ENCODE data around the gene UBA6.
"Not testable (repeated sequence)": the region's sequence is repeated elsewhere in the genome, so short reads cannot be mapped to it uniquely, and the experiment has no call there.

The UBA6 gene

GRCh38 chr4:67660418-67660817, 40.5 kb downstream of the UBA6 start:
- no peak for DNase-seq (ENCODE audit: low spot score)

- DNase-seq (ENCODE audit: low spot score): no peak
These were observed 41.9 kb downstream of the UBA6 start for GRCh38 chr4:67659065-67659464.

- DNase-seq (ENCODE audit: low spot score): no peak
These were observed 42.7 kb downstream of the UBA6 start for GRCh38 chr4:67658302-67658701.

- DNase-seq (ENCODE audit: low spot score): no peak
These were observed 49.4 kb downstream of the UBA6 start for GRCh38 chr4:67651536-67651935.

GRCh38 chr4:67638136-67638535, 62.8 kb downstream of the UBA6 start:
- no peak for DNase-seq (ENCODE audit: low spot score)

- DNase-seq (ENCODE audit: low spot score): not testable (repeated sequence)
These were observed 64.0 kb downstream of the UBA6 start for GRCh38 chr4:67636978-67637377.

- no peak for DNase-seq (ENCODE audit: low spot score)
These were observed 65.6 kb downstream of the UBA6 start for GRCh38 chr4:67635331-67635730.

- DNase-seq (ENCODE audit: low spot score): no peak
These were observed 66.2 kb downstream of the UBA6 start for GRCh38 chr4:67634741-67635140.

GRCh38 chr4:67632492-67632891, 68.5 kb downstream of the UBA6 start:
- no peak for DNase-seq (ENCODE audit: low spot score)

GRCh38 chr4:67624939-67625338, 76.0 kb downstream of the UBA6 start:
- DNase-seq (ENCODE audit: low spot score): no peak

- no peak for DNase-seq (ENCODE audit: low spot score)
These were observed 84.5 kb downstream of the UBA6 start for GRCh38 chr4:67616478-67616877.

- no peak for DNase-seq (ENCODE audit: low spot score)
These were observed 85.8 kb downstream of the UBA6 start for GRCh38 chr4:67615119-67615518.

GRCh38 chr4:67614186-67614585, 86.8 kb downstream of the UBA6 start:
- DNase-seq (ENCODE audit: low spot score): no peak

- DNase-seq (ENCODE audit: low spot score): no peak
These were observed 92.9 kb downstream of the UBA6 start for GRCh38 chr4:67608027-67608426.

GRCh38 chr4:67604749-67605148, 96.2 kb downstream of the UBA6 start:
- no peak for DNase-seq (ENCODE audit: low spot score)

- no peak for DNase-seq (ENCODE audit: low spot score)
These were observed 97.0 kb downstream of the UBA6 start for GRCh38 chr4:67604029-67604381.

GRCh38 chr4:67603310-67604028, 97.5 kb downstream of the UBA6 start:
- no peak for DNase-seq (ENCODE audit: low spot score)

GRCh38 chr4:67593741-67594175, 107.2 kb downstream of the UBA6 start:
- no peak for DNase-seq (ENCODE audit: low spot score)

GRCh38 chr4:67587156-67587555, 113.8 kb downstream of the UBA6 start:
- no peak for DNase-seq (ENCODE audit: low spot score)

GRCh38 chr4:67584496-67584895, 116.5 kb downstream of the UBA6 start:
- DNase-seq (ENCODE audit: low spot score): no peak

- no peak for DNase-seq (ENCODE audit: low spot score)
These were observed 119.0 kb downstream of the UBA6 start for GRCh38 chr4:67581913-67582312.

- DNase-seq (ENCODE audit: low spot score): no peak
These were observed 119.6 kb downstream of the UBA6 start for GRCh38 chr4:67581208-67581857.

GRCh38 chr4:67580577-67580976, 120.4 kb downstream of the UBA6 start:
- no peak for DNase-seq (ENCODE audit: low spot score)

- DNase-seq (ENCODE audit: low spot score): no peak
These were observed 124.4 kb downstream of the UBA6 start for GRCh38 chr4:67576538-67576937.
